GM12801 (cell line): ENCODE measurements around the gene LGALS3BP.

ENCODE experiments used
- TF ChIP-seq, protein P1 (sequence below): IDR thresholded peaks from one replicate; pipeline ENCODE4 v1.5.1; 2011; ENCODE audit warnings: control low read depth; ENCODE audit not compliant: insufficient read length; ENCODE audit errors: extremely low read depth

LGALS3BP gene

DNA sequence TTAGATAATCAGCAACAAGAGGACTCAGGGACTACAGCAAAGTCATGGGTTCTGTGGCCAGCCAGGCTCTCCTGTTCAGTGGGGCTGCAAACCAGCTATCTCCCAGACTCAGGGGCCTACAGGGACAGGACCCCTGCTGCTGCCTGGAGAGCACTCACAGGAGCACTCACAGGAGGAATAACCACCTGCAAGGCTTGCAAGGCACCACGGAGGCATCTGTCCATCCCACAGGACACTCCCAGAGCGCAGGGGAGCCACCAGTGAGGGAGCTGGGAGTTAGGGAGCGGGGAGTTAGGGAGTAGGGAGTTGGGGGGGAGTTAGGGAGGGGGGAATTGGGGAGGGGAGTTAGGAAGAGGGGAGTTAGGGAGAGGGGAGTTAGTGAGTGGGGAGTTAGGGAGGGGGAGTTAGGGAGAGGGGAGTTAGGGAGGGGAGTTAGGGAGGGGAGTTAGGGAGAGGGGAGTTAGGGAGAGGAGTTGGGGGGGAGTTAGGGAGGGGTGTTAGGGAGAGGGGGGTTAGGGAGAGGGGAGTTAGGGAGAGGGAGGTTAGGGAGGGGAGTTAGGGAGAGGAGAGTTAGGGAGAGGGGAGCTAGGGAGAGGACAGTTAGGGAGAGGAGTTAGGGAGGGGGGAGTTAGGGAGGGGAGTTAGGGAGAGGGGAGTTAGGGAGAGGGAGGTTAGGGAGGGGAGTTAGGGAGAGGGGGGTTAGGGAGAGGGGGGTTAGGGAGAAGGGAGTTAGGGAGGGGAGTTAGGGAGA lies 24.1 kb upstream of the LGALS3BP start:
- TF ChIP-seq, protein P1, sequence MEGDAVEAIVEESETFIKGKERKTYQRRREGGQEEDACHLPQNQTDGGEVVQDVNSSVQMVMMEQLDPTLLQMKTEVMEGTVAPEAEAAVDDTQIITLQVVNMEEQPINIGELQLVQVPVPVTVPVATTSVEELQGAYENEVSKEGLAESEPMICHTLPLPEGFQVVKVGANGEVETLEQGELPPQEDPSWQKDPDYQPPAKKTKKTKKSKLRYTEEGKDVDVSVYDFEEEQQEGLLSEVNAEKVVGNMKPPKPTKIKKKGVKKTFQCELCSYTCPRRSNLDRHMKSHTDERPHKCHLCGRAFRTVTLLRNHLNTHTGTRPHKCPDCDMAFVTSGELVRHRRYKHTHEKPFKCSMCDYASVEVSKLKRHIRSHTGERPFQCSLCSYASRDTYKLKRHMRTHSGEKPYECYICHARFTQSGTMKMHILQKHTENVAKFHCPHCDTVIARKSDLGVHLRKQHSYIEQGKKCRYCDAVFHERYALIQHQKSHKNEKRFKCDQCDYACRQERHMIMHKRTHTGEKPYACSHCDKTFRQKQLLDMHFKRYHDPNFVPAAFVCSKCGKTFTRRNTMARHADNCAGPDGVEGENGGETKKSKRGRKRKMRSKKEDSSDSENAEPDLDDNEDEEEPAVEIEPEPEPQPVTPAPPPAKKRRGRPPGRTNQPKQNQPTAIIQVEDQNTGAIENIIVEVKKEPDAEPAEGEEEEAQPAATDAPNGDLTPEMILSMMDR, result no peak

DNA sequence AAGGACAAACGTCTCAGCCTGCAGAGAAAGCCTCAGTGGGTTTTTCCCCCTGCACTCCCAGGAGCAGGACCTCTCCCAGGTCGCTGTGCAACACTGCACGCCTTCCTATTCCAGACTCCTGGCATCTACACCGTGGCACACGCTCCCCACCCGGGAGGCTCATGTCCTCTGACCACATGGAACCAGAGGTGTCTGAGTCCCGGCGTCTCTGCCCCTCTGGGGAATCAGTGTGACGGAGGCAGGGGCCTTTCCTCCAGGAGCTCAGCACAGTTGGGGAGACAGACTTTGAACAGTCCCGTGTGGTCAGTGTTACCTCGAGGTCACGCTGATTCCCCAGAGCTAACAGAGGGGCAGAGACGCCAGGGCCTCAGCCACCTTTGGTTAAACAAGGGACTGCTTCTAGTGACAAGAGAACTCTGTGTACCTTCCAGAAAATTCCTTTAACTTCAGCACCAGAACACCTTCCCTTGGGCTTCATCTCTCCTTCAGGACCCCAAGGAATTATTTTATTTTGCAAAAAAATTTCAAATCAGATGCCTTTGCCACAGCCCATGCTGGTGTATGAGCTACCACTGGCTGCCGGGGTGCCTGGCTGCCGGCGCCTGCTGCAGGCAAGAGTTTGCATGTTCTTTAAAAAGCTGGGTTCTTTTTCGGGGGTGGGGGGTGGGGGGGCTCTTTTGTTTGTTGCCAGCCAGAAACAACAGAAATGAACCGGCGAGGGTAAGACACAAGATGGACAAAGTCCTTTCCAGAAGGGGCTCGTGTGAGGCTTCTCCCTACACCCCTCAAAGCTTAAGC lies 23.3 kb upstream of the LGALS3BP start:
- TF ChIP-seq, protein P1, result no peak

DNA sequence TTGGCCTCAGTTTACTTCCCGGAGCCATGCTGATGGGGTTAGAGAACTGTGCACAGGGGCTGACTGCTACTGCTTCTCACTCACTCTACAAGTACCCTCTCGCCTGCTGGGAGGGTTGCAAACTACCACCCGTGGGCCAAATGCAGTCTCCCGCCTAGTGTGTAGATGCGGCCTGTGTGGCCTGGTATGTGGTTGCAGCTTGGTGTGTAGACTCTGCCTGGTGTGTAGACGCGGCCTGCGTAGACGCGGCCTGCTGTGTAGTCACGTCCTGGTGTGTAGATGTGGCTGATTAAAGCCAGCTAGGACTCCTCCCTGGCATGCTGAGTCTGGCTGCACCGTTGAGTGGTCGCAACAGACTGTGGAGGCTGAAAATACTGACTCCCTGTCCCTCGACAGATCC lies 22.6 kb upstream of the LGALS3BP start:
- TF ChIP-seq, protein P1, result no peak

- TF ChIP-seq, protein P1, result no peak
Measured at GRCh38 chr17:79001190-79002020, 21.7 kb upstream of the LGALS3BP start.

DNA sequence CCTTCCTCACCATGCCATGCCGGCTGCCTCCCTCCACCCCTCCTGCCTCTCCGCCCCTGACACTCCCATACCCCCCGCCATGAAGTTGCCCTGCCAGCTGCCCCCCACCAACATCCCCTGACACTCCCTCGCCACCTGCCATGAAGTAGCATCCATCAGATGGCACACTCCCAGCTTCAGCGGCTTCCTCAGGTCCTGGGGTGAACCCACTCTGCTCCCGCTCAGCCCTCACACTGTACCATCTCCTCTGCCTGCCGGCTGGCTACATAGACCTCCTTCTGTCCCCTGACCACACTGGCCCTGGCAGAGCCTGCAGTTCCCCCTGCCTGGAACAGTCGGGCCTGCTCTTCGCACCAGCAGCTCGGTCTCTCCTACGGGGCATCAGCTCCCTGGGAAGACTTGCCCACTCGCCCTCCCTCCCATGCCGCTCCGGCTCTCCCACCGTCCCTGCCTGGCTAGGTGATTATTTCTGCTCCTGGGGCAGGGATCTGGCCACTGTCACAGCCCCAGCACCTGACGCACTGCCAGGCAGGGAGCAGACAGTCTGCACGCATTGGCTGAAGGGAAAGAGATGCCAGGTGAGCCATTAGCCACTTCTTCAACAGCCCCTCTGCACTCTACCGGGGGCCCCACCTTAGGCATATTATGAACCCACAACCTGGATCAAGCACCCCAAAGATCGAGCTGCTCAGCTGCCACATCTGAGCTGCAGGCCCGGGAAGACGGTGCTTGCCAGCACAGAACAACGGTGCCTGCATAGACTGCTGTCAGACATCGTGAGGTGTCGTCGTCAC lies 20.9 kb upstream of the LGALS3BP start:
- TF ChIP-seq, protein P1, result no peak

DNA sequence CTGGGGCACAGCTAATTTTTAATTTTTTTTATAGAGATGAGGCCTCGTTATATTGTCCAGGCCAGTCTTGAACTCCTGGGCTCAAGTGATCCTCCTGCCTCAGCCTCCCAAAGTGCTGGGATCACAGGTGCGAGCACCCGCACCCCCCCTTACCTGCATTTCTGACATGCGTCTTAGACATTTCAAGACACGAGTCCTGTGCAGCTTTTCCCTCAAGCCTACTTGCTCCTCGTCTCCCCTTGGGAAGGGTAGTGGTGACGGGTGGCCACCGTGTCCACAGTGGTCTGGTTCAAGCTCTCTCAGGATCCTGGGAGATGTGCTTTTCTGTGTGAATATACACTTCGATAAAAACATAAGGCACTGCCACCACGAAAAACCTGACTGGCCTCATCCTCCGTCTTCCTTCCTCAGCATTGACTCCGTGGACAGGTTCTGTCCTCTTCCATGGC lies 20.2 kb upstream of the LGALS3BP start:
- TF ChIP-seq, protein P1, result no peak
